Stimulated activated effector memory CD8-positive, alpha-beta T cell treated with anti-CD3 and anti-CD28 coated beads, Interleukin-12 subunit alpha, Interleukin-12 subunit beta, amount 100 ng/mL, for 72 hours (primary cell): ENCODE data around the gene RAB39B.
"Not testable (repeated sequence)": the region's sequence is repeated elsewhere in the genome, so short reads cannot be mapped to it uniquely, and the experiment has no call there.

Experiments
- ATAC-seq: fragments of 150-1000 bp; cut with Tn5 transposase; 2 replicates; pipeline ENCODE4 v1.10.0; 2021
- DNase-seq, 2 donors: peaks; one replicate each; pipeline ENCODE4 v3.0.0; 2021 to 2022; ENCODE audit warnings: low spot score in 2 of 2
- H3K27ac Mint-ChIP-seq: one replicate; pipeline ENCODE4 v1.8.0; 2022; ENCODE audit warnings: mild to moderate bottlenecking, mixed read lengths
- H3K36me3 Mint-ChIP-seq: one replicate; pipeline ENCODE4 v1.8.0; 2022; ENCODE audit warnings: mild to moderate bottlenecking, mixed read lengths
- H3K4me1 Mint-ChIP-seq: one replicate; pipeline ENCODE4 v1.8.0; 2022; ENCODE audit warnings: mixed read lengths
- H3K4me3 Mint-ChIP-seq: one replicate; pipeline ENCODE4 v1.8.0; 2022; ENCODE audit warnings: mild to moderate bottlenecking, mixed read lengths
- H3K9me3 Mint-ChIP-seq: one replicate; pipeline ENCODE4 v1.8.0; 2022; ENCODE audit warnings: mixed read lengths

The RAB39B gene, protein sequence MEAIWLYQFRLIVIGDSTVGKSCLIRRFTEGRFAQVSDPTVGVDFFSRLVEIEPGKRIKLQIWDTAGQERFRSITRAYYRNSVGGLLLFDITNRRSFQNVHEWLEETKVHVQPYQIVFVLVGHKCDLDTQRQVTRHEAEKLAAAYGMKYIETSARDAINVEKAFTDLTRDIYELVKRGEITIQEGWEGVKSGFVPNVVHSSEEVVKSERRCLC

DNA sequence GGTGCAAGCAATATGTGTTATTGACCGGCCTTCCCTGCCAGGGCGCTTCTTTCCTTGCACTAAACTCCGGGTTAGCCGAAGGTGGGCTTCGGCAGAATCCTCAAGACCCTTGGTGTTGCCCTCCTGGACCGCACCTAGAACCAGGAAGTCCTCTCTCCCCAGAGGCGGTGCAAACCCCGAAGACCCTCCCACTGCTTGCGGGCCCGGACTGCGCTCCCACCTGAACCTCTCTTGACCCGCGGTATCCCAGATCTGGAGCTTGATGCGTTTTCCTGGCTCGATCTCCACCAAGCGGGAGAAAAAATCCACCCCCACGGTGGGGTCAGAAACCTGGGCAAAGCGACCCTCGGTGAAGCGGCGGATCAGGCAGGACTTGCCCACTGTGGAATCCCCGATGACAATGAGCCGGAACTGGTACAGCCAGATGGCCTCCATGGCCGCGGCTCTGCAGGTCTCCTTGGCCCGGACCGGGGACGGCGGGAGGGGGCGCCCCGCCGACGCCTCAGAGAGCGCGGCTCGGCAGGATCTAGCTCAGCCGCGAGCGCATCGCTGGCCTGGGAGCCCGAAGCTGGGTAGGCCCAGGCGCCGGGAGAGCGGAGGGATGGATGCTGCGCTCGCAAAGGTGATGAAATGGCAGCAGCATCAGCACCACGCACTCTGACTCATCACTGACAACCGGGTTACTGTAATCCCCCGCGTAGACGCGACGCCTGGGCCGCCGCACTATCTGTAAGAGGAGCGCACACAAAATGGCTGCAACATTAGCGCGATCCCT is at the start of gene RAB39B:
TSS of gene RAB39B (minus strand) at position 638 of the 775 bp plus-strand sequence. CDS start at position 435, 203 bp downstream.
- H3K4me1 Mint-ChIP-seq, result peaks cover 10% of the 10 kb centered on the region
- H3K9me3 Mint-ChIP-seq, result no peaks in the 10 kb centered on the region
- peak within 1 kb of the TSS; percentile 91 for H3K27ac Mint-ChIP-seq
- ATAC-seq (peak; percentile 98), DNase-seq (peak; percentile 46 to 79)
- H3K36me3 Mint-ChIP-seq, result peaks cover 16% of the 10 kb centered on the region
- H3K4me3 Mint-ChIP-seq, result peak within 1 kb of the TSS; percentile 80

DNA sequence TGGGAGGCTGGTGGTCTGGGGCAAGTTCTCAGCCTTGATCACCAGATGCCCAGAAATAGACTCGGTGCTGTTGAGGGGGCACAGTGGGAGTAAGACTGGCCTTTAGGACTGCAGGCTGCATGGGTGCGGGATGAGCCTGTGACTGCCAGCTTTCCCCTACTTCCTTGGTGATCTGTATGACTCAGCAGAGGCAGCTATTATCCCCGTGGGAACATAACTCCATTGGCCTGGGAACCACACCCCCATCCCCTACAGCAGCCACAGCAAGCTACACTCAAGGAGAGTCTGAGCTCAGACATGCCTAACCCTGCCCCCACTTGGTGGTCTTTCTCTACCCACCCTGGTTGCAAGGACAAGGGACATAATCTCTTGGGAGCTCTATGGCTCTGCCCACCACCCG is 49.5 kb upstream of the RAB39B start:
- DNase-seq, result no peak
- Mint-ChIP-seq H3K27ac (no peak overlapping the region), H3K4me3 (no peak overlapping the region), H3K4me1 (no peaks in the 10 kb centered on the region), H3K36me3 (no peaks in the 10 kb centered on the region), H3K9me3 (no peaks in the 10 kb centered on the region)
- ATAC-seq, result no peak

DNA sequence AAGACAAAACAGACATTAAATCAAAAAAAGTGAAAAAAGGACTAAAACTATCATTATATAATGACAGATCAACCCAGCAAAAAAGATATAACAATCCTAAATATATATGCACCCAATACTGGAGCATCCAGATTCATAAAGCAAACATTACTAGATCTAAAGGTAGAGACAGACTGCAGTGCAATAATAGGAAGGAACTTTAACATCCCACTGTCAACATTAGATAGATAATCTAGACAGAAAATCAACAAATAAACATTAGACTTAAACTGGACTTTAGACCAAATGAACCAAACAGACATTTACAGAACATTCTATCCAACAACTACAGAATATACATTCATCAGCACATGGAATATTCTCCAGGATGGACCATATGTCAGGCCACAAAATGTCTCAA is 29.5 kb upstream of the RAB39B start:
- DNase-seq, result no peak
- H3K4me1 Mint-ChIP-seq, result no peaks in the 10 kb centered on the region
- no peak overlapping the region for H3K4me3 Mint-ChIP-seq
- no peak overlapping the region for H3K27ac Mint-ChIP-seq
- no peak for ATAC-seq
- H3K36me3 Mint-ChIP-seq, result no peaks in the 10 kb centered on the region
- H3K9me3 Mint-ChIP-seq, result no peaks in the 10 kb centered on the region

DNA sequence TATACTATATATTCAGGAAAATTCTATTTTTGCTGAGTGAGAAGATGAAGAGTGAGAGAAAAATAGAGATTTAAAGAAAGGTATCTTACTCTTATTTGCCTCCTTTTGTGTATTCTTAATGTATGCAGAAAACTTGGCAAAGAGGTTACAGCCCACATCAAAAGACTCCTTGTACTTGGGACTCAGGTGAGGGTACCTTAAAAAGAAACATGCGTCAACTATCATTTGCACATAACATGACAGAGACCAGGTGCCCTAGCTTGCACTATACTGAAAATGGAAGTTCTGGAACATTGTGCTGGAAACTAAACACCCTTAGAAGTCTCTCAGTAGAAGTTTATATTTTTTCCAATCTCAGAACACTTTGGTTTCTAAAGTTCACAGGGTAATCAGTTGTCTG is 15.6 kb upstream of the RAB39B start:
- DNase-seq (no peak), ATAC-seq (no peak)
- H3K9me3 Mint-ChIP-seq, result no peaks in the 10 kb centered on the region
- no peaks in the 10 kb centered on the region for H3K36me3 Mint-ChIP-seq
- H3K4me3 Mint-ChIP-seq, result no peak overlapping the region
- H3K4me1 Mint-ChIP-seq, result no peaks in the 10 kb centered on the region
- H3K27ac Mint-ChIP-seq, result no peak overlapping the region

DNA sequence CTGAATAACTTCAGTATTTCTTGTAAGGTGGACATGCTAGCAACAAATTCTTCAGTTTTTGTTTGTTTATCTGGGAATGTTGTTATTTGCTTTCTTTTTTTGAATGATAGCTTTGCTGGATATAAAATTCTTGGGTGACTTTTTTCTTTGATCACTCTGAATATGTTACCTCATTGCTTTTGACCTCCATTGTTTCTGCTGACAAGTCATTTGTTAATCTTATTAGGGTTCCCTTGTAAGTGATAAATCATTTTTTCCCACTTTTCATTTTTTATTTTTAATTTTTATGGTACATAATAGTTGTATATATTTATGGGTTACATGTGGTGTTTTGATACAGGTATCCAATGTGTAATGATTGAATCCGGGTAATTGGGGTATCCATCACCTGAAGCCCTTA is 6.7 kb upstream of the RAB39B start:
- no peaks in the 10 kb centered on the region for H3K4me1 Mint-ChIP-seq
- no peaks in the 10 kb centered on the region for H3K36me3 Mint-ChIP-seq
- ATAC-seq (no peak), DNase-seq (no peak)
- no peak overlapping the region for H3K4me3 Mint-ChIP-seq
- peaks cover 3% of the 10 kb centered on the region for H3K9me3 Mint-ChIP-seq
- H3K27ac Mint-ChIP-seq, result no peak overlapping the region

DNA sequence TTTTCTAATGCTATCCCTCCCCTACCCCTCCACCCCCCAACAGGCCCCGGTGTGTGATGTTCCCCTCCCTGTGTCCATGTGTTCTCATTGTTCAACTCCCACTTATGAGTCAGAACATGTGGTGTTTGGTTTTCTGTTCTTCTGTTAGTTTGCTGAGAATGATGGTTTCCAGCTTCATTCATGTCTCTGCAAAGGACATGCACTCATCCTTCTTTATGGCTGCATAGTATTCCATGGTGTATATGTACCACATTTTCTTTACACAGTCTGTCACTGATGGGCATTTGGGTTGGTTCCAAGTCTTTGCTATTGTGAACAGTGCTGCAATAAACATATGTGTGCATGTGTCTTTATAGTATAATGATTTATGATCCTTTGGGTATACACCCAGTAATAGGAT is 3.7 kb upstream of the RAB39B start:
- not testable (repeated sequence) for H3K36me3 Mint-ChIP-seq, ATAC-seq, H3K4me1 Mint-ChIP-seq, H3K4me3 Mint-ChIP-seq, H3K9me3 Mint-ChIP-seq, DNase-seq, H3K27ac Mint-ChIP-seq

DNA sequence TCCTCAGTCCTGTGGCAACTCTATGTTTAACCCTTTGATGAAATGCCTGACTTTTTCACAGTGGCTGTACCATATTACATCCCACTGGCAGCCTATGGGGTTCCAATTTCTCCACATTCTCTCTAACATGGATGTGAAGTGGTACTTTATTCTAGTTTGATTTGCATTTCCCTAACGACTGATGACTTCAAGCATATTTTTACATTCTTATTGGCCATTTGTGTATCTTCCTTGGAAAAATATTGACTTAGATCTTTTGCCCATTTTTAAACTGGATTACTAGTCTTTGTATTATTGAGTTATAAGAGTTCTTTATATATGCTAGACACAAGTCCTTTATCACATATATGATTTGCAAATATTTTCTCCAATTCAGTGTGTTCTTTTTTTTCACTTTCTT is 2.1 kb upstream of the RAB39B start:
- DNase-seq, result no peak
- Mint-ChIP-seq H3K36me3 (no peaks in the 10 kb centered on the region), H3K27ac (no peak overlapping the region), H3K4me1 (no peaks in the 10 kb centered on the region), H3K9me3 (peaks cover 1% of the 10 kb centered on the region), H3K4me3 (no peak overlapping the region)
- no peak for ATAC-seq

DNA sequence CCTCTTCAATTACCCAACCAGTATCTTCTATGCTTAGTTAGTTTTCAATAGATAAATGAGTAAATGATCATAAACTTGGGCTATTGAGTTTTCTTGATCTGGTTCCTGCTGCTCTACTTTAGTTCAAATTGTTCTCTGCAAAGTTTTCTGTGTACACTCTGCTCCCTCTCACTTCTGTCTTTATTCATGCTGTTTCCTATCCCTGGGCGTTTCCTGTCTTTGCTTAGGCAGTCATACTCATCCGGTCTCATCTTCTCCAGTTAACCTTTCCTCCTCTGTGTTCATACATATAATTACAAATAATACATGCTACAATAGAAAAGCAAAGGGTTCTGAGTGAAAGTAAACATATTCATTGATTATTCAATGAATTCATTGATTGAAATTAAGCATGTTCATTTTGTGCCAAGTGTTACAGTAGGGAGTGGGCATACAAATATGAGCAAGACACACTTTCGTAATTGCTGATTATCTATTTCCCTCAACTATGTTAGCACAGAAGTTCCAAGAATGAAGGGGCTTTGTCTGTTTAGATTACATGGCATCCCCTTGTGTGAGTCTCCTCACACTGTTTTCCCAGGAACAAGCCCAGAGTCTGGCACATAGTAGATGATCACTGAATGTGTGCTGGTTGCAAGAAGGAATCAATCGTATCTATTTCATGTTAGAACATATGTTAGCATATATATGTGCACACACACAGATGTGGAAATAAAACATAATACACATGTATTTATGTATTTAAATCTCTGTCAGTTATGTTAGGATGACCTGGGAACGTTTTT is 1.1 kb downstream of the RAB39B start:
- peaks cover 16% of the 10 kb centered on the region for H3K36me3 Mint-ChIP-seq
- peaks cover 10% of the 10 kb centered on the region for H3K4me1 Mint-ChIP-seq
- no peaks in the 10 kb centered on the region for H3K9me3 Mint-ChIP-seq
- H3K27ac Mint-ChIP-seq, result peak overlapping the region; percentile 91
- ATAC-seq (peak; percentile 57), DNase-seq (no peak)
- H3K4me3 Mint-ChIP-seq, result peak overlapping the region; percentile 80

DNA sequence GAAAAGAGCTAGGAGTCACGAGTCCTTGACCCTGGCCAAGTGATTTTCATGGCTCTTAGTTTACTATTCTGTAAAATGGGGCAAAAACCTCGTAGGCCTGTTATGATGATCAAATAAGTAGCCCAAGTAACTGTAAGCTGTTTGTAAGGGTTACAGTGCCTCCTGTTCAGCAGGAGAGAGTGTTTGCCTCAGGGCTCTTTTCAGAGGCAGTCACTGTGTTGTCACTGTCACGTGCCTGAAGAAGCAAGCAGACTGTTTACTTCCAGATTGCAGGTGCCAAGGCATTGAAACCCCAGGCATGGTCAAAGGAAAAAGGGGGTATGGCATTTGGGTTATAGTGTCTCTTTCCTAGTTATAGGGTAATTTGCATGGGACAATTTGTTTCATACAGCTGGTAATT is 4.5 kb downstream of the RAB39B start:
- H3K4me1 Mint-ChIP-seq, result peaks cover 10% of the 10 kb centered on the region
- ATAC-seq (no peak), DNase-seq (no peak)
- H3K4me3 Mint-ChIP-seq, result no peak overlapping the region
- no peaks in the 10 kb centered on the region for H3K9me3 Mint-ChIP-seq
- no peak overlapping the region for H3K27ac Mint-ChIP-seq
- H3K36me3 Mint-ChIP-seq, result peaks cover 16% of the 10 kb centered on the region

DNA sequence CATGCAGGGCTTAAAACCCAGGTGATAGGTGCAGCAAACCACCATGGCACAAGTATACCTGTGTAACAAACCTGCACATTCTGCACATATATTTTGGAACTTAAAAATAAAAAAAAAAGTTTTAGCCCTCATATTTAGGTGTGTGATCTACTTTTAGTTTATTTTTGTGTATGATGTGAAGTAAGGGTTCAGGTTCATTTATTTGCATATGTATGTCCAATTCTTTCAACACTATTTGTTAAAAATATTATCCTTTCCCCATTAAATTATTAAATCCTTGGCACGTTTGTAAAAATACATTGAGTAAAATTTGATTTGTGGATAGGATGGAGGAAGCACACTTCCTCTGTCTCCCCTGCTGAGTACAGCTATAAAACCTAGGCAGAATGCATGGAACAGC is 12.9 kb downstream of the RAB39B start:
- H3K9me3 Mint-ChIP-seq, result no peaks in the 10 kb centered on the region
- no peaks in the 10 kb centered on the region for H3K36me3 Mint-ChIP-seq
- DNase-seq (no peak), ATAC-seq (no peak)
- no peak overlapping the region for H3K4me3 Mint-ChIP-seq
- H3K27ac Mint-ChIP-seq, result no peak overlapping the region
- H3K4me1 Mint-ChIP-seq, result peaks cover 8% of the 10 kb centered on the region

DNA sequence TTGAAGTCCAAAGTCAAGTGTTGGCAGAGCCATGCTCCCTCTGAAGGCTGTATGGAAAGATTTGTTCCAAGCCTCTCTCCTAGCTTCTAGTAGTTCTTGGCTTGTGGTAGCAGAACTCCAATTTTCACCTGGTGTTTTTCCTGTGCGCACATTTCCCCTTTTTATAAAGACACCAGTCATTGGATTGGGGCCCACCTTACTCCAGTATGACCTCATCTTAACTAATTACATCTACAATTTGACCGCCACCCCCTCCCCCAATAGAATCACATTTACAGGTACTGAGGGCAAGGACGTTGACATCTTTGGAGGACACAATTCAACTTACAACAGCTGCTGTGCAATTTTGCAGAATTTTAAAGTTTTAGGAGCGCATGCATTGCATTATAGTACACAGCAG is 16.8 kb downstream of the RAB39B start:
- H3K27ac Mint-ChIP-seq, result no peak overlapping the region
- DNase-seq (no peak), ATAC-seq (no peak)
- no peak overlapping the region for H3K4me3 Mint-ChIP-seq
- no peaks in the 10 kb centered on the region for H3K36me3 Mint-ChIP-seq
- no peaks in the 10 kb centered on the region for H3K9me3 Mint-ChIP-seq
- peaks cover 9% of the 10 kb centered on the region for H3K4me1 Mint-ChIP-seq

DNA sequence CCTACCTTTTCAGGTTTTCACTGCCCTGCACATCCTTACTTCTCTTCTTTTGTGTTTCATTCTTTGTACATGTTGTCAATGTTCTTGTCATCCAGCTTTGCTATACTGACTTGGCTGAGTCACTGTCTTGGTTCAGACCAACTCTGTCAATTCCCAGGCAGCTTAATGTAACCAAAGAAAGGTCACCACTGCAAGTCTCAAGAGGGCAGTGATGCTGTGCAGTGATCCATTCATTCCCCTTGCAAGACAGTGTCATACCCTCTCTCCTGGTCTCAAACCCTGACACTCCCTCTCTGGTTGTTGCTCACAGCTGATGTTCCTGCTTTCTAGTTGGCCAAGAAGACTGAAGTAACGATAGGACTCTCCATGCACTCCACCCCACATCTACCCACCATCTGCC is 17.5 kb downstream of the RAB39B start:
- DNase-seq, result no peak
- H3K27ac Mint-ChIP-seq, result no peak overlapping the region
- no peak overlapping the region for H3K4me3 Mint-ChIP-seq
- no peaks in the 10 kb centered on the region for H3K36me3 Mint-ChIP-seq
- no peaks in the 10 kb centered on the region for H3K9me3 Mint-ChIP-seq
- peaks cover 9% of the 10 kb centered on the region for H3K4me1 Mint-ChIP-seq
- peak; percentile 19 for ATAC-seq

DNA sequence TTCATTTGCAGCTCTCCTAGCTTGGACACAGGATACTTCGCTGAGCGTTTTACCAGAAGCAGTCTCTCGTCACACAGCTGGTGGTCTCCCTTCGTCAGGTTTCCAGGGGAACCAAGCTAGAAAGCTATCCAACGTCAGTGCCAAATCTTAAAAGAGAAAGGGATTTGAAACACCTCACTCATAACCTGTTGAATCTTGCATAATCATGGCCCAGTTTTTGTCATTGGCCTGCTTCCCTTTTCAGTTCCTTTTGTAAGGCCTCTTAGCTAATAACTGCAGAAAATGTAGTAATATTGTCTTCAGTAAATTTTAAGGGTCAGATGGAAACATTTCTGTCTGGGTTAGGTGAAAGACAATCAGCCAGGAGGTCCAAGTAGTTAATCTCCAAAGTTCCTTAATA is 22.0 kb downstream of the RAB39B start:
- Mint-ChIP-seq H3K4me3 (no peak overlapping the region), H3K9me3 (no peaks in the 10 kb centered on the region), H3K27ac (no peak overlapping the region), H3K36me3 (peaks cover 23% of the 10 kb centered on the region), H3K4me1 (peaks cover 9% of the 10 kb centered on the region)
- ATAC-seq (no peak), DNase-seq (no peak)

DNA sequence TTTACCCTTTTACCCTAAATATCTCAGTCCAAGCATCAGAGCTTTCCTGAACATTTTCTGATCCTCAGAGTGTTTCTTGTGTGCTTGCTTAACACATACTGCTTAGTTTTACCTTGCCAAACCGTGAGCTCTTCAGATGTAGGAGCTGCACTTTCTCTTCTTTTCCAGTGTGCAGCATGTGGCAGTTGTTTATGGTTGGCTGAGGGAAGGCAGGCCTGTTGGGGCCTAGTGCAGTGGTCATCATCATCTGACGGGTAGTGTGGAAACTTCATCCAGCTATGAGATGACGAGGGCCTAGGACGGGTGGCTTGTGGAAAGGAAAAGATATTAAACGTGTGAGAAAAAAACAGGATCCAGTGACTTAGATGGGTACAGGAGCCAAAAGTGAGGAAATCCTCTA is 26.6 kb downstream of the RAB39B start:
- Mint-ChIP-seq H3K9me3 (no peaks in the 10 kb centered on the region), H3K4me1 (peaks cover 7% of the 10 kb centered on the region), H3K36me3 (peaks cover 61% of the 10 kb centered on the region), H3K4me3 (no peak overlapping the region), H3K27ac (peak overlapping the region; percentile 46)
- ATAC-seq (no peak), DNase-seq (no peak)

DNA sequence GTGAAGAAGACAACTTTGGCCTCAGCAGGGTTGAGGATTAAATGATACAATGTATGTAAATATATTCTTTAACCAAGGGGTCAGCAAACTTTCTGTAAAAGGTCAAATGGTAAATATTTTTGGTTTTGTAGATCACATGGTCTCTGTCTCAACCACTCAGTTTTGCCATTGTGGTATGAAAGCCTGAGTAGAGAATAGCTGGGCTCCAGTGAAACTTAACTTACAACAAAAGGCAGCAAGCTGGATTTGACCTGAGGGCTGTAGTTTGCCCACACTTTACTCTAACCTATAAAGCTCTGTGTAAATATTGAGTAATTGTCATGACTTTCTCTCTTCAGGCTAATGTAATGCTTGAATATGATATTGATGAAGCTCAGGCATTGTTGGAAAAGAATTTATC is 28.4 kb downstream of the RAB39B start:
- Mint-ChIP-seq H3K27ac (no peak overlapping the region), H3K4me3 (no peak overlapping the region), H3K4me1 (peaks cover 12% of the 10 kb centered on the region), H3K36me3 (peaks cover 76% of the 10 kb centered on the region), H3K9me3 (no peaks in the 10 kb centered on the region)
- ATAC-seq (no peak), DNase-seq (no peak)

DNA sequence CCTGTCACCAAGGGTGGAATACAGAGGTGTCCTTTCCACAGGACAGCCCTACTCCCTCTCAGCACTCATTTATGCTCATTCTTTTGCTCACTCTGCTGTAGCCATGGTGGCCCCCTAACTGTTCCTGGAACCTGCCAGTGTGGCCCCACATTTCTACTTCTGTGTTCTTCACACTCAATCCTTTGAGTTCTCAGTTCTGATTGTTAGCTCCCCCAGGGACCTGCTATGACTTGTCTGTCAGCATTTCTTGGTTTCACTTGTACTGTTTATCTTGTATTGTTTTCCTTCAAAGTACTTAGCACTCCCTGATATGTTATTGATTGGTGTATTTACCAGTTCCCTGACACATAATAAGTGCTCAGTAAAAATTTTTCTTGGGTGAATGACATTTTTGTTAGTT is 33.1 kb downstream of the RAB39B start:
- H3K36me3 Mint-ChIP-seq, result peaks cover 87% of the 10 kb centered on the region
- no peaks in the 10 kb centered on the region for H3K9me3 Mint-ChIP-seq
- H3K4me1 Mint-ChIP-seq, result peaks cover 20% of the 10 kb centered on the region
- no peak overlapping the region for H3K4me3 Mint-ChIP-seq
- peak; percentile 48 for ATAC-seq
- DNase-seq, result no peak
- H3K27ac Mint-ChIP-seq, result peak overlapping the region; percentile 91
